D341Med (cell line): ENCODE measurements around the gene RBP3.

ENCODE experiments used
- DNase-seq: peaks from one replicate; pipeline ENCODE4 v3.0.0; 2012; ENCODE audit warnings: low spot score

The RBP3 gene

DNA sequence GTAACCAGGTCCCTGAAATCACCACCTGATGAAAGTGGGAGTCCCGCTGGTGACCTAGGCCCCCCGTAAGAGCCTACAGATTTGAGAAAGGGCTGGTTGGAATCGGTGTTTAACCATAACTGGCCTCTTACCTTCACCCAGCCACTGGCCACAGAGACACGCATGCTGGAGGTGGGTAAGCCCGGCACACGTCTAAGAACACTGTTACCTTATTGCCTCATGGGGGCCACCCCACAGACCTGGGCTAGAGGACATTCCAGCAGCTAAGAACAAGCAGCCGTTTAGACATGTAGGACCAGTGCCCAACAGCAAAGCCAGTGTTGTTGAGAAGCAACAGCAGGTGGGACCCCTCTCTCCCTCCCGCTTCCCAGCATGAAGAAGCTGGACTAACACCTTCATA, 28.4 kb upstream of the RBP3 start:
- DNase-seq, result no peak

DNA sequence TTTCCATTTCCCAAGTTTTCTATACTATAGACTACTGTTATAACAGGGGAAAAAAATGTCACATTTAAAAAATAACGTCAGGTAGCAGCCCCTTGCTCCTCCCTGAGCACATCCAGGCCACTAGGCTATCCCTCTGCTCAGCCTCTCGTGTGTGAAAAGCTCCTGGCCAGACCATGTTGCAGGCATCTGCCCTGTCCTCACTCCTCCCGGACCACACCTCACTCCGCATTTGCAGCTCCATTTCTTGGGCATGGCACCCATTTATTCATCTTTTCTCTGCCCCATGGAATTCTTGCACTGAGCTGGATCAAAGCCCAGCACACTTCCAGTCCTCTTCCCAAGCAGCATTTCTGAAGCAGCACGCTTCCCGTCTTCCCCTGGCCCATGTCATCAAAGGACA, 27.4 kb upstream of the RBP3 start:
- no peak for DNase-seq

DNA sequence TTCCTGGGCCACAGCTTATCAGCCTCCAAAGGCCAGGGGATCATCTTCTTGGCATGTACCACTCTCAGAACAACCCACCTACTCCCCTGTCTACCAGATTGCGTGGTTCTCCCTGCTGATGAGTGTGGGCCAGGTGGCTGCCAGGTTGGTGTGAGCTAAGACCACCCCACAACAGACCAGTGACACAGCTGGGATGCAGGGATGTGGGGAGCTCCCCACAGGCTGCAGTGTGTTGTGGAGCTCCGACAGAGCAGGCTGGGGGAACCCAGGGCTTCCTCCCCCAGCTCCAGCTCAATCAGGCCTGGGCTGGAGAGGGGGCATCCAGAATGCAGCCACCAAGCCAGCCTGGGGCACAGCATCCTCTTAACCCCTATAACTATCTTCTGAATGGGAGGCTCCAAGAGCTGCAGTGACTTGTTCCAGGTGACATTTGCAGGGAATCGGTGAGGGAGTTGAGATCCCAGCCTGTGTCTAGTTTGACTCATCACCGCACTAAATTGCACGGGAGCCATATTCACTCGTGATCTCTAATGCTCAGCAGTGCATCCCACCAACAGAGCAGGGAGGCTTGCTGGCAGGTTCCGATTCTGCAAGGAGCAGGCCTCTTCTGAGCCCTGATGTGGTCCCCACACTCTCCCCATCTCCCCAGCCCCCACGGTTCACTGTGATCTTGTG, 26.5 kb upstream of the RBP3 start:
- no peak for DNase-seq

DNA sequence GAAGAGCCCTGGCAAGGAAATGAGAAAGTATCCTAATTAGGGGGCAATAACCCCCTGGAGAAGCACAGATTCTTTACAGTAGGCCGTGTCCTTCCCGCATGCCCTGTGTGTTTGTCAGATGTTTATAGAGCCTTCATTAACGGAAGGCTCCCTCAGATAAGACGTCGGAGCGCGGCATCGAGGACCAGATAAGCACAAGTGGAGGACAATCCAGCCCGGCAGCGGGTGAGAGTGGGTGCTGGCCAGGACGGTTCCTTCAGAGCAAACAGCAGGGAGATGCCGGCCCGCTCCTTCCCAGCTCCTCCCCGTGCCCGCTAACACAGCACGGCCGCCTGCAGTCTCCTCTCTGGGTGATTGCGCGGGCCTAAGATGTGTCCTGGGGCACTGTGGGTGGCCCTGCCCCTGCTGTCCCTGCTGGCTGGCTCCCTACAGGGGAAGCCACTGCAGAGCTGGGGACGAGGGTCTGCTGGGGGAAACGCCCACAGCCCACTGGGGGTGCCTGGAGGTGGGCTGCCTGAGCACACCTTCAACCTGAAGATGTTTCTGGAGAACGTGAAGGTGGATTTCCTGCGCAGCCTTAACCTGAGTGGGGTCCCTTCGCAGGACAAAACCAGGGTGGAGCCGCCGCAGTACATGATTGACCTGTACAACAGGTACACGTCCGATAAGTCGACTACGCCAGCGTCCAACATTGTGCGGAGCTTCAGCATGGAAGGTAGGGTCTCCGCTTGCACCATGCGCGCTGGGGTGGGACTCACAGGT, 25.7 kb upstream of the RBP3 start, which contains the start of gene GDF2:
GDF2 (plus strand) TSS at position 155 of the 762 bp plus-strand sequence; CDS start at position 370, 215 bp downstream.
- no peak for DNase-seq

DNA sequence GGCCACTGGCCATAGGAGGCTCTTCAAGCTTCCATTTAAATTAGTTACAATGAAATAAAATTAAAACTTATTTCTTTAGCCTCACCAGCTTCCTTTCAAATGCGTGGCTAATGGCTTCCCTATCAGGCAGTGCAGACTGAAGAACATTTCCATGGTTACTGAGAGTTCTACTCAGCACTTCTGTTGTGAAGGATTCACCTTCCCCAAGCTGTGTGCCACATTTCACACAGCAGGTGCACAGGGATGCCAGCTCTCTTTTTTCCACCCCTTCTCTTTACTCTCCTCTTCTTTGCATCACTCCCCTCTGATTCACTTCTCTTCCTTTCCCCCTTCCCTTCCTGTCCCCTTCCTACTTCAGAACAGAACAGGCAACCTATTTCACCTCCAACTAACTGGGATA, 25.1 kb upstream of the RBP3 start:
- DNase-seq, result no peak

DNA sequence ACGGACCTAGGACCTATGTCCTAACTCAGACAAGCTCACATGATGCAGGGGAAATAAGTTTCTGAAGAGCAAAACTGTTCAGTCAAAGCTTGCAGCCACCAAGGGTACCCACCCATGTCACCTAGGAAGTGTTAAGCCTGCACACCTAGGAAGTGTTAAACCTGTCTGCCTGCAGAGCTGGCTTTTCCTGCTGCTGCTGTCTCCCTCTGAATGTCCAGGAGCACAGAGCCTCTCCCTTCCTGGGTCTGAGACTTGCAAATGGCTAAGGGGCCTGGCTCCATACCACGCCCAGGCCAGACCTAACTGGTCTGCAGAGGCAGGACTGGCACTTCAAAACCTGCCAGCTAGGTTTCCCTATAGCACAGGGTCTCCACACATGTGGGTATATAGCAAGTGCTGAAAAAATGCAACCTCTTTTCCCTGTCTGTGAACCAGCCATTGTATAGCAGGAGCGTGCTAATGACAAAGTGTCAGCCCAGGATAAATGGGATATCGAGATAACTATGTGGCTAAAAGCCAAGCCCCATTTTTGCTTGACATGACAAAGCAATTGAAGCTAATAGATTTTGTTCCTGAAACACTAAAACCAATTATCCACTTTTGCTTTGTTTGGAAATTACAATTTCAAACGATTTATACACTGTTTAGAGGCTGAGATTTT, 24.4 kb upstream of the RBP3 start:
- DNase-seq, result no peak

DNA sequence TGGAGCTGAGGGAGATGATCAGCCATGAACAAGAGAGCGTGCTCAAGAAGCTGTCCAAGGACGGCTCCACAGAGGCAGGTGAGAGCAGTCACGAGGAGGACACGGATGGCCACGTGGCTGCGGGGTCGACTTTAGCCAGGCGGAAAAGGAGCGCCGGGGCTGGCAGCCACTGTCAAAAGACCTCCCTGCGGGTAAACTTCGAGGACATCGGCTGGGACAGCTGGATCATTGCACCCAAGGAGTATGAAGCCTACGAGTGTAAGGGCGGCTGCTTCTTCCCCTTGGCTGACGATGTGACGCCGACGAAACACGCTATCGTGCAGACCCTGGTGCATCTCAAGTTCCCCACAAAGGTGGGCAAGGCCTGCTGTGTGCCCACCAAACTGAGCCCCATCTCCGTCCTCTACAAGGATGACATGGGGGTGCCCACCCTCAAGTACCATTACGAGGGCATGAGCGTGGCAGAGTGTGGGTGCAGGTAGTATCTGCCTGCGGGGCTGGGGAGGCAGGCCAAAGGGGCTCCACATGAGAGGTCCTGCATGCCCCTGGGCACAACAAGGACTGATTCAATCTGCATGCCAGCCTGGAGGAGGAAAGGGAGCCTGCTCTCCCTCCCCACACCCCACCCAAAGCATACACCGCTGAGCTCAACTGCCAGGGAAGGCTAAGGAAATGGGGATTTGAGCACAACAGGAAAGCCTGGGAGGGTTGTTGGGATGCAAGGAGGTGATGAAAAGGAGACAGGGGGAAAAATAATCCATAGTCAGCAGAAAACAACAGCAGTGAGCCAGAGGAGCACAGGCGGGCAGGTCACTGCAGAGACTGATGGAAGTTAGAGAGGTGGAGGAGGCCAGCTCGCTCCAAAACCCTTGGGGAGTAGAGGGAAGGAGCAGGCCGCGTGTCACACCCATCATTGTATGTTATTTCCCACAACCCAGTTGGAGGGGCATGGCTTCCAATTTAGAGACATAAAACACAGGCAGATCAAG, 22.6 kb upstream of the RBP3 start:
- DNase-seq, result no peak

DNA sequence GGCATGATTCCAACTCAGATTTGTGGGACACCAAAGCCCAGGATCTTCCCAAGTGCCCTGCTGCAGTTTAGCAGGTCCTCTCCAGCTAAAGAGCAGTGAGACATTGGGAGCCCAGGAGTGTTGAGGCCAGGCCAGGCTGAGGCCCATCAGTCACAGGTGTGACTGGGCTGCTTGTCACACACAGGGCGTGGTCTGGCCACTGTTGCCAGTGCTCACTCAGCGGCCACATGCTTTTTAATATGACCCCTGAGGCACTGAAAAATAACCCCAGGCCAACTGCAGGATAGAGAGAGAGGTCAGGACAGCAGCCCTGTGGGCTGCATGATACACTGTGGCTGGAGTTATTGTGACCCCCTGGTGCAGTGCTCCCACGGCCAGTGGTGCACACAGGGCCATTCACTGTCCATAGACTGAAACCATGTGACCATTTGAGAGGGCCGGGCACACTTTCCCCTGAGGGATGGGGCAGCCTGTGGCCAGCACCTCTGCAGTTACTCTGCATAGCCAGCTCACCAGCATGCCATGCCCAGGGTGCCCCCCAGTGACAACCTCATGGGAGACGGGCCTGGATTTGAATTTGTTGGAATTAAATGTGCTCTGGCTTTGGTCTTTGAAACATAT, 21.7 kb upstream of the RBP3 start:
- no peak for DNase-seq

DNA sequence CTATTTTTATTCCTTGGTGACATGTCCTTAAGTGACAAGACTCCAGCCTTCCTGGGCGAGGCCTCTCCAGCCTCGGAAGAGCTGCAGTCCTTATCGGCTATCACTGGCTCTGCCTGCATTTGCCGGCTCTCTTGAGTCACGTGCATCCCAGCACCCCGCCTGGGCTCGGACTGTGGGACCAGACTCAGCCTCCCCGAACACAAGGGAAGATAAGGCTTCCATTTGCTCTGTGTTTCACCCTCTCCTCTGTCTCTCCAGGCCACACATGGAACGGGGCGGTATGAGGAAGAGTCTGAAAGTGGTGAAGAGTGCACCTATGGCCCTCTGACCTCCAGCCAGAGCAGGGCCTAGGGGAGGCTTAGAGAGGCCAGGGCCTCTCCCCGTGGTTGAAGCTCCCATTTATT, 21.2 kb upstream of the RBP3 start:
- no peak for DNase-seq

DNA sequence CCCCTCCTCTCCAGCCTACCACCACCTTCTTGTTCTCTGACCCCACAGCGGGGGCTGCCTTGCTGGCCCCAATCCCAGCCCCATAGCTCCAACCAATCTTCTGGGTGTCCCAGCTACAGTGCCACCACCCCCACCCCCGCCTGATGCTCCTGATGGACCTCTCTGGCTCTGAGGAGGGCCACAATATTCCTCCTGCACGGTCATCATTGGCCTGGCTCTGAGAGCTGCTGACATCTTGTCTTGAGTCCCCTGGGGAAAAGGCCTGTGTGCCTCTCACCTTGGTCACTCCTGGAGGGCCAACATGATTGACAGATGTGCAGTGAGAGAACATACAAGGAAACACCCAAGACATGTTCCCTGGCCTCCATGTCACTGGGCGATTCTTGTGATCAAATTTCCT, 18.3 kb upstream of the RBP3 start:
- DNase-seq, result no peak

DNA sequence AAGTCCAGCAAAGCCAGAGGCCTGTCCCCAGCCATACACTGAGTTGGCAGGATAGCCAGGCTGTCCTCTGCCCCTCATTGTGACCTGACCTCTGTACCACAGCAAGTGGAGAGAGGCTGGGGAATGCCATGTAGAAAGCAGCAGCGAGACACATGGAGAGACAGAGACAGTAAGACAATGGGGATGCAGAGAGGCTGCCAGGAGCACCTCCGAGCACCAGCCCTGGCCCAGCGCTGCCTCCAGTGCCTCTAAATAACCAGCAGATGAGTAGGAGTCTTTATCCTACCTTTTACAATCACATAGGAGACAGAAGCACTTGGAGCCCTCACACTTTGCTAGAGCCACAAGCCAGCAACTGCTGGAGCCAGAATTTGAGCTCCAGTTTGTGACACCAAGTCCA, 17.8 kb upstream of the RBP3 start:
- DNase-seq, result no peak

DNA sequence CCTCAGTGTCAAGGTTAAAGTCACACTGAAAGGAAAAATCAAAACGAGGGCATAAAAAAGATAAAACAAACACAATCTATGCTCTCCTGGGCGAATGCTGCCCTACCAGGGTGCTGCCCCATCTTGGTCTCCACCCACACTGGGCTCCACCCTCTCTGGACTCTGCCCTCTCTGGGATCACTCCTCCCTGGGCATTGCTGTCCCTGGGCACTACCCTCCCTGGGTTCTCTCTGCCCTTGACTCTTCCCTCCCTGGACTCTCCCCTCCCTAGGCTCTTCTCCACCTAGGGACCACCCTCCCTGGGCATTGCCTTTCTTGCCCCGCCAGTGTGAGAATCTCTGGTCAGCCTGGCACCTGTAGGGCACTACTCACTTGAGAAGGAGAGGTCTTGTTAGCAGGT, 17.4 kb upstream of the RBP3 start:
- no peak for DNase-seq

DNA sequence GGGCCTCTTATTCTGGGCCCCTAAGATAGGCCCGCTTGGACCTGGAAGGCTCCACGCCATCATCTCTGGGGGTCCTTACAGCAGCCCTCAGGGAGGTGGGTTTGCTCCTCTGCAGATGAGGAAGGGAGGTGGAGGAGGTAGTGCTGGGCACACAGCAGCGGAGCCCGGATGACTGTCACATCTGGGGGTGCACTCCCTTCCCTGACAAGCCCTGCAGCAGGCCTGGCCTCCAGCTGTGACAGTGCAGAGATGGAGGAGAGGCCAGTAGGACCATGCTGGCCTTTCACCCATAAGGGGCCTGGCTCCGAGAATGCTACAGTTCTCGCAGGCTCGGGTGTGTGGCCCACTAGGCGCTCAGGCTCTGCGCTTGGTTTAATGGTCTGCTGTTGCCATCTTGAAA, 16.7 kb upstream of the RBP3 start:
- no peak for DNase-seq

DNA sequence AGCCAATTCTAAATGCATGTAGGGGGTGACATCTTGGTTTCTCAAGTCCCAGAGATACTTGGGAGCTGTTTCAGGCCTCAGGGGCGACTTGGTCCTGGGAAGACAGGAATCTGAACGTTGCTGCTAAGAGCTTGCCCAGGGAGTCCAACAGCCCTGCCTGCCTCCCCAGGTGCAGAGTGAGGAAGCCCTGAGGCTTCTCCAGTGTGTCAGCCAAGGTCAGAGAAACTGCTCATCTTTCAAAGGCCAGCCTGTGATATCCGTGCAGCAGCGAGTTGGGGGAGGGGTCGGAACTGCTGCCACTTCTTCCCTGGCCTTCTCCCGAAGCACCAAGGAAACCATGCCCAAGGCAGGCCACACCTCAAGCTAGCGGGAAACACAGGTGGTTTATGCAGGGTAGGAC, 16.2 kb upstream of the RBP3 start:
- no peak for DNase-seq

DNA sequence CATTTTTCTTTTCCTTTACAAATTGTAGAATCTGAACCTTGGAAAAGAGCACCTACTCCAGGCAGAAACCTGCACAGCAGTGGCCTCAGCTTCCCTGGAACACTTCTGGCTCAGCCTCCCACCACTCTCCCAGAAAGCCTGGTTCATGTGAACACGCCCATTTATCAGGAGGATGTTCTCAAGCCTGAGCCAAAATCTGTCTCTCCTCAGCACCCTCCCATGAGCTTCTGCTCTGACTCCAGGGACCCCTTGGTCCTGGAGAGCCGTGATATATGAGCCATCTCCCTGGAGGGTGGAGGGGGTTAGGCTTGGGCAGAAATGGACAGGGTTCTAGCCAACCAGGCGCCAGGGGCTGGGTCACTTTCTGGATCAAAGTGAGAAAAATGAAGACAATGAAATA, 15.8 kb upstream of the RBP3 start:
- DNase-seq, result no peak

DNA sequence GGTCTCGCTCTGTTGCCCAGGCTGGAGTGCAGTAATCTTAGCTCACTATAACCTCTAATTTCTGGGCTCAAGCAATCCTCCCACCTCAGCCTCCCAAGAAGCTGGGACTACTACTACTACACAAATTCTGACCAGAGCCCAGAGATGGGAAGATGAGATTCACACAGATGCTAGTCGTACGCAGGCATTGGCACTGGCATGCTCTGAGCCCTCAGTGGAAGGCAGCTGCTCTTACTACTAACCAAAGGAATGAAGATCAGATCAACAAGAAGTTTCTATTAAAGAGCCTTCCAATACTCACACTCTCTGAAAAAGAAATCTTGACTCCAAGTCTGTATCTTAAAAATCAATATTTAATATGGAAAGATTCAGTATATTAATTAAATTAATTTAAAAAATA, 15.2 kb upstream of the RBP3 start:
- no peak for DNase-seq

DNA sequence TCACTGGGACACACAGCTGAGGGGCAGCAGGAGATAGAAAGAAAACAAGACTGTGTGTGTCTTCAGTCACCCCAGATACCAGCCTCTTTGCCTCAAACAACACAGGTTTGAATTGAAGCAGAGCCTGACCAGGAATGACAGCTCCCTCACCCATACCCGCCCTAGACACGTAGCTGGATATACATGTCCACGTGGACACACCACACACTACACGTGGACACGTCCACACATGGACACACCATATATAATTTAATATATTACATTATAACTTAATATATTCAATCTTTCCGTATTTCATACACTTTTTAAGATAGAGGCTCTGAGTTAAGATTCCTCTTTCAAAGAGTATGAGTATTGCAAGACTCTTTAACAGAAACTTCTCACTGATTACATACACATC, 14.6 kb upstream of the RBP3 start:
- DNase-seq, result no peak

DNA sequence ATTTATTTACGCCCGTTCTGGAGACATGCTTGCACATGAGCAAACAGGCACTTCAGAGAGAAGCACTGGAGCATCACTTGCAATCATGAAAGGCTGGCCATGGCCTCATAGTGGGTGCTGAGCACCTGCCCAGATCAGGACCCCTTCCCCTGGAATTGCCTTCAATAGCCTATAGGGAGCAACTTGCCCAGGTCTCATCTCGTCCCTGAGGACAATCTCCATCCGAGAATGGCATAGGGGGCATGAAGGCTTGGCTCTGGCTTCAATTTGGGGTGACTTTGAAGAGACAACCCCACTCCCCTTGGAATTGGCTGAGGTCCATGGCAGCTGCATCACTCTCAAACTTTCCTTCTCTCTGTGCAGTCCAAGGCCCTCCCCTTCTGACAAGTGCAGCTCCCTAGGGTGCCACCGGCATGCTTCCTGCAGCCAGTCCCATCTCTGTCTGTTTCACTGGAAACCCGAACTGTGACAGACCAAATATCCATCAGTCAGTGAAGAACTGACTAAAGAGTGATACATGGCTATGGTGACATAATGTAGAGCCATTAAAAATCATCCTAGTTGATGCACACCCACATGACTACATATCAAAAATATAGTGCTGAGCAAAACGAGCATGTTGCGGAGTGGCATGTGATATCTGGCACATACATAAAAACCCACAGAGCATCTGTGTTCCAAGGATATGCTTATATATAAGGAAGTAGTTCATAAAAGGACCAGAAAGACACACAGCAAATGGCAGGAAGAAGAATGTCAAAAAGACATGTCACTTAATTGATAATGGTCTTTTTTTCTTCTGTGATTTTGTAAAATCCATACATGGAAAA, 13.5 kb upstream of the RBP3 start:
- no peak for DNase-seq

DNA sequence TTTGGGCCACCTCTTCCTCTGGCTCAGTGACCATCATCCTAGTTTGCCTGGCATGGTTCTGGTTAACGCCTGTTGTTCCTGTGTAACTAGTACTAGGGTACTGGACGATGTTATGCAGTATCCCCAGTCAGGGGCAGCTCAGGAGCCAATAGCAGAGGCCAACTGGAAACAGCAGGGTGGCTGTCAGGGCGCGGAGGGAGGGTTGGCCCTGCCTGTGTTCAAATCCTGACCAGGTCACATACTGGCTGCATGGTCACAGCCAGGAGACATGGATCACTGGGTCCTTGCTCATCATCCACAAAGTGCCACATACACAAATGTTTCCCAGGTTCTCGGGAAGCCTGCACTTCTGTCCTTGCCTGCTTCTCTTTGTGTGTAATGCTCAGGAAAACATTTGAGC, 12.3 kb upstream of the RBP3 start:
- no peak for DNase-seq

DNA sequence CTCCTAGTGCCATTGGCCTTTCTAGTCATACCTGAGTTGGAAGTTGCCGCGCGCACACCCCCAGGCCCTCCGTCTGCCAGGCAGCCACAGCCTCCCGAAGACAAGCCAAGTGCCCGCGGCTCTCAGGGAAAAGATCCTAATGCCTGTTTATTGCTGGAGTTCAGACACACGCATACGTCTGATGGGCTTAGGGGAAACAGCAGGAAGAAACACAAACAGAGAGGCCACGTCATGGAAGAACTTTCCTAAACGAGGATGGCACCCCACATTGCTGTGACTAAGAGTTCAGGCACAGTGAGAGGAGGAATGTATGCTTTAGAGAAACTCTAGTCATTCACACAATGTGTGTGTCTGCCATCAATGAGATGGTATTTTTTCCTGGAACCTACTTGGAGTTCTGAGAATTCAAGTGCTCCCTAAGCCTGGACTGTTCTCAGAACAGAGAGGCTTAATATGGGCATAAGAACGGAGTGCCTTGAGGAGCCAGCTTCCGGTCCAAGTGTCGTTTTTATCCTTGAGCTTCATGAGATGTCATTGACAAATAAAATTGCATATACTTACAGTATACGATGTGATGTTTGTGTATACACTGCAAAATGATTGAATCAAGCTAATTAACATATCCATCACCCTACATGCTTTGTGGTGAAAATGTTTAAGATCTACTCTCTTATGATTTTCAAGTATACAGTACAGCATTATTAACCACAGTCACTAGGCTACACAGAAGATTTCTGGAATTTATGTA, 11.6 kb upstream of the RBP3 start:
- no peak for DNase-seq
